GM12878 (cell line): ENCODE measurements around the gene AFAP1. TPM values are rescaled to one million over a fixed set of nuclear protein-coding genes. Genes with fewer than 3 reads are reported as not detected.

ENCODE experiments used
- ATAC-seq: fragments of 200-7000 bp; cut with Tn5 transposase; 3 replicates; pipeline ENCODE4 v1.9.1; 2020; ENCODE audit warnings: mild to moderate bottlenecking, moderate library complexity
- BruUV-seq: library from RNA; stranded (reverse); fragments of 400-500 nt; replicated peaks from 2 replicates; lab custom pipeline; 2021; lab: Mats Ljungman, UMichigan
- CTCF ChIA-PET: fragments of 300-600 bp; sonication (Branson Sonifier 250); formaldehyde crosslinking; extraction: SDS; loops from one replicate; lab custom pipeline; 2021; ENCODE audit warnings: inconsistent platforms; lab: Yijun Ruan, JAX
- POLR2A ChIA-PET: fragments of 350-600 bp; formaldehyde crosslinking; extraction: SDS; loops from one replicate; lab custom pipeline; 2021; ENCODE audit warnings: inconsistent platforms; lab: Charles Lee
- RAD21 ChIA-PET: fragments of 300-600 bp; sonication (Branson Sonifier 250); formaldehyde crosslinking; loops from one replicate; lab custom pipeline; 2023; ENCODE audit warnings: antibody characterized with exemption; ENCODE audit not compliant: unreplicated experiment; lab: Charles Lee
- SMC1A ChIA-PET: fragments of 300-600 bp; sonication (Branson Sonifier 250); formaldehyde crosslinking; loops from one replicate; lab custom pipeline; 2023; ENCODE audit not compliant: unreplicated experiment, uncharacterized antibody; lab: Charles Lee
- DNase-seq: peaks from one replicate; pipeline ENCODE4 v3.0.0-alpha.2; 2011; ENCODE audit warnings: low read depth, low spot score
- FAIRE-seq: peaks from 3 replicates; lab custom pipeline; 2011; peaks lifted over from hg19 to GRCh38; lab: Jason Lieb, UNC
- H2AFZ ChIP-seq: 2 replicates; pipeline ENCODE4 v1.6.0; 2011; ENCODE audit warnings: low read depth, low read length, control low read depth; ENCODE audit not compliant: control insufficient read depth
- H3K27ac ChIP-seq: 2 replicates; pipeline ENCODE4 v1.5.1; 2011; ENCODE audit warnings: control low read depth; ENCODE audit not compliant: control insufficient read depth, insufficient read depth
- H3K27me3 ChIP-seq, 2 experiments: replicated peaks in 1 of 2; 2 replicates each; pipeline versions ENCODE4 v1.6.0 to v1.6.1; 2011; ENCODE audit warnings: low read length in 1 of 2; ENCODE audit not compliant: control insufficient read depth in 2 of 2, insufficient read depth in 2 of 2
- H3K36me3 ChIP-seq, 2 experiments: 2 replicates each; pipeline ENCODE4 v1.5.1; 2011; ENCODE audit warnings: low read length in 1 of 2; ENCODE audit not compliant: control insufficient read depth in 2 of 2, insufficient read depth in 2 of 2
- H3K4me1 ChIP-seq: 2 replicates; pipeline ENCODE4 v1.6.1; 2011; ENCODE audit warnings: mild to moderate bottlenecking, low read length, moderate library complexity, mixed read lengths; ENCODE audit not compliant: control insufficient read depth, insufficient read depth
- H3K4me2 ChIP-seq: 2 replicates; pipeline ENCODE4 v1.6.0; 2011; ENCODE audit warnings: control low read depth; ENCODE audit not compliant: control insufficient read depth, insufficient read depth
- H3K4me3 ChIP-seq: fragments of 200-600 bp; sonication (generic); 2 replicates; pipeline ENCODE4 v1.5.1; 2016
- H3K79me2 ChIP-seq: 2 replicates; pipeline ENCODE4 v1.6.0; 2011; ENCODE audit warnings: low read length; ENCODE audit not compliant: control insufficient read depth, insufficient read depth
- H3K9ac ChIP-seq: 2 replicates; pipeline ENCODE4 v1.8.0; 2011; ENCODE audit warnings: low read length, control low read depth, mixed read lengths; ENCODE audit not compliant: control insufficient read depth, insufficient read depth
- H3K9me3 ChIP-seq: replicated peaks from 3 replicates; pipeline ENCODE4 v1.5.1; 2011; ENCODE audit warnings: mild to moderate bottlenecking, low read length; ENCODE audit not compliant: control insufficient read depth, insufficient read depth
- H4K20me1 ChIP-seq: 2 replicates; pipeline ENCODE4 v1.6.0; 2011; ENCODE audit not compliant: control insufficient read depth, insufficient read depth
- ATF7 ChIP-seq: fragments of 450-650 bp; IDR thresholded peaks from 2 replicates; pipeline ENCODE4 v1.6.1; 2016; ENCODE audit warnings: low read depth, mild to moderate bottlenecking
- GABPA ChIP-seq: IDR thresholded peaks from 2 replicates; pipeline ENCODE4 v1.6.1; 2014; ENCODE audit warnings: antibody characterized with exemption, low read depth, mild to moderate bottlenecking, inconsistent platforms
- IRF3 ChIP-seq: fragments of 450-650 bp; IDR thresholded peaks from 2 replicates; pipeline ENCODE4 v1.6.1; 2014; ENCODE audit warnings: mild to moderate bottlenecking
- NBN ChIP-seq: fragments of 450-650 bp; IDR thresholded peaks from 2 replicates; pipeline ENCODE4 v1.6.1; 2016
- NFYB ChIP-seq: IDR thresholded peaks from 2 replicates; pipeline ENCODE4 v1.6.1; 2011; ENCODE audit warnings: low read depth, mild to moderate bottlenecking, low read length, improper control_type of control experiment, moderate library complexity; ENCODE audit not compliant: insufficient read depth
- PBX3 ChIP-seq: IDR thresholded peaks from 2 replicates; pipeline ENCODE4 v1.6.1; 2011; ENCODE audit warnings: mild to moderate bottlenecking, low read depth, low read length, moderate library complexity; ENCODE audit not compliant: insufficient replicate concordance
- PML ChIP-seq: IDR thresholded peaks from 2 replicates; pipeline ENCODE4 v1.6.1; 2012; ENCODE audit warnings: low read length, inconsistent platforms
- RAD51 ChIP-seq: fragments of 450-650 bp; IDR thresholded peaks from 2 replicates; pipeline ENCODE4 v1.6.1; 2016; ENCODE audit warnings: moderate library complexity, mild to moderate bottlenecking, inconsistent platforms
- RELA ChIP-seq: fragments of 450-650 bp; IDR thresholded peaks from 2 replicates; pipeline ENCODE4 v1.8.0; 2014; ENCODE audit warnings: borderline replicate concordance; ENCODE audit not compliant: partially characterized antibody
- SMARCA5 ChIP-seq: fragments of 450-650 bp; IDR thresholded peaks from 2 replicates; pipeline ENCODE4 v1.6.1; 2017; ENCODE audit warnings: mild to moderate bottlenecking
- SUPT20H ChIP-seq: IDR thresholded peaks from 2 replicates; pipeline ENCODE4 v1.6.1; 2011; ENCODE audit warnings: low read depth, mild to moderate bottlenecking, low read length, moderate library complexity, borderline replicate concordance; ENCODE audit not compliant: control insufficient read depth
- TCF3 ChIP-seq: IDR thresholded peaks from 2 replicates; pipeline ENCODE4 v1.6.1; 2012; ENCODE audit warnings: low read depth, mild to moderate bottlenecking, low read length, borderline replicate concordance; ENCODE audit not compliant: insufficient read depth
- ZNF384 ChIP-seq: IDR thresholded peaks from 2 replicates; pipeline ENCODE4 v1.6.1; 2012; ENCODE audit warnings: low read depth, mild to moderate bottlenecking, low read length, improper control_type of control experiment, borderline replicate concordance
- WGBS: methylation state at CpG from one replicate; pipeline ENCODE4 v1.1.6; 2016; ENCODE audit warnings: low lambda C conversion rate; ENCODE audit not compliant: insufficient replicate concordance, insufficient coverage; ENCODE audit errors: missing lambda C conversion rate; 5-methylcytosine and 5-hydroxymethylcytosine counted together
- in situ Hi-C: fragments of 300-500 bp; cut with MboI; formaldehyde crosslinking; loops from 9 replicates; pipeline ENCODE4 v1.14.3; 2018; ENCODE audit warnings: mixed read lengths
- intact Hi-C: fragments of 100-400 bp; cut with micrococcal nuclease; formaldehyde crosslinking; loops from one replicate; pipeline ENCODE4 v1.14.2; 2022; ENCODE audit not compliant: unreplicated experiment
- polyA plus RNA-seq, 11 experiments: library from polyadenylated mRNA; depleted of rRNA in 4 of 11; unstranded in 6 of 11; stranded (reverse) in 5 of 11; fragments of >200 nt; fragmentation: Nextera tagmentation in 4 of 11; fragmentation: Illumina TruSeq in 1 of 11; extraction: Ambion mirVana in 4 of 11; extraction: Trizol in 1 of 11; gene quantifications; 1 replicate in 1 of 11; 2 replicates in 10 of 11; pipeline versions ENCODE4 v1.2.1 to v1.2.3, GENCODE V29; 2011 to 2016; ENCODE audit warnings: inconsistent platforms in 2 of 11, missing spikeins in 2 of 11, low read depth in 1 of 11
- total RNA-seq, 4 experiments: library from RNA; depleted of rRNA in 3 of 4; stranded (reverse); fragments of >200 nt in 3 of 4; fragmentation: Illumina TruSeq in 1 of 4; extraction: Trizol in 1 of 4; gene quantifications; 2 replicates each; pipeline versions ENCODE4 v1.2.1 to v1.2.3, GENCODE V29; 2013 to 2021
- TF ChIP-seq, protein P1 (sequence below): fragments of 450-650 bp; IDR thresholded peaks from 2 replicates; pipeline ENCODE4 v1.6.1; 2017; ENCODE audit warnings: antibody characterized with exemption, mild to moderate bottlenecking, moderate library complexity
- TF ChIP-seq, protein P2 (sequence below): fragments of 450-650 bp; IDR thresholded peaks from 2 replicates; pipeline ENCODE4 v1.6.1; 2017; ENCODE audit warnings: mild to moderate bottlenecking, moderate library complexity

The AFAP1 gene
- total and polyA plus RNA-seq, 10 of the 15 experiments (the other 5 are each of a cell fraction or from before 2014, with no cell fraction given): 0.02 to 0.23 (median 0.09) TPM; not detected in 1

DNA sequence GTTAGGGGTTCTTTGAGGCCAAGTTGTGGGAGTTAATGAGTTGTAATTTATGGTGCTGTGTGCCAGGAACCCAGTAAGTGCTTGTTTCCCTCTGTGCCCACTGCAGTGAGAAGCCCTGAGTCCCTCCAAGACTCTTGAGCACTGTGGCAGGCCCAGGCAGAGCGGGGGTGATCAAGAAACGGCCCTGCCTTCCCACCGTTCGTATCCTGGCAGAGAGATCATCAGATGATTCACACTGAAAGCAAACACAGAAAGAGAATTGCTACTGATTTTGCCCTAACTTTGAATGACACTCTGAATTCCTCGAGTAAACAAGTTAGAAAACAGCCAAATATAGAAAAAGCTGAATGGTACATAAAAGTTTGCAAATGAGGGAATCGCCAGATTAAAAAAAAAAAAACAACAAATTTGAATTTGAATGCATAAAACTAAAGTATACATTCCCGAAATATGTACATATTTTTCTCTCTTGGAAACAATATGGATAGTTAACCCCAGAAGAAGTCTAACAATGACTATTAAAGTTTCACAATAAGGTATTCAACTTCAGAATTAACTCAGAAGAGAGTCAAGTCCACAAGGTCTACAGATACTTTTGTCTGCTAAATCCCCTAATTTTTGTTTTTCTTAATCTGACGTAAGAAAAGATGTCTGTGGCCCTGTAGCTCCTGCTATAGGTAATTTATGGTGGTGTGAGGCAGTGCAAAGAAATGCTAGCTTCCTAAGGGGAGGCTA lies 71.8 kb downstream of the AFAP1 start:
- FAIRE-seq (no peak), ATAC-seq (no peak), DNase-seq (no peak)
- intact Hi-C loops (no loop called here), in situ Hi-C loops (no loop called here)
- no peak overlapping the region for H2AFZ ChIP-seq
- no peaks in the 10 kb centered on the region for H3K9me3 ChIP-seq
- no peak overlapping the region for H3K4me3 ChIP-seq
- WGBS: 5% methylated on average over 8 of the region's 8 CpGs
- ChIA-PET SMC1A (no interaction called here), POLR2A (no interaction called here), CTCF (no interaction called here), RAD21 (no interaction called here)
- H3K4me1 ChIP-seq: no peaks in the 10 kb centered on the region
- H3K27me3 ChIP-seq: no peaks in the 10 kb centered on the region; a peak in 1 of 4 replicates
- no peaks in the 10 kb centered on the region for H3K79me2 ChIP-seq
- BruUV-seq: no TSS peak
- H3K9ac ChIP-seq: no peak overlapping the region
- H3K36me3 ChIP-seq: no peaks in the 10 kb centered on the region
- no peak overlapping the region for H3K4me2 ChIP-seq
- no peak overlapping the region for H3K27ac ChIP-seq
- H4K20me1 ChIP-seq: no peaks in the 10 kb centered on the region
- TF ChIP-seq NBN (no peak), SMARCA5 (no peak), SUPT20H (no peak), ATF7 (no peak), TCF3 (no peak), PML (no peak), IRF3 (no peak), GABPA (no peak), RAD51 (no peak), ZNF384 (no peak), NFYB (no peak), PBX3 (no peak), RELA (no peak)
- TF ChIP-seq, protein P1, sequence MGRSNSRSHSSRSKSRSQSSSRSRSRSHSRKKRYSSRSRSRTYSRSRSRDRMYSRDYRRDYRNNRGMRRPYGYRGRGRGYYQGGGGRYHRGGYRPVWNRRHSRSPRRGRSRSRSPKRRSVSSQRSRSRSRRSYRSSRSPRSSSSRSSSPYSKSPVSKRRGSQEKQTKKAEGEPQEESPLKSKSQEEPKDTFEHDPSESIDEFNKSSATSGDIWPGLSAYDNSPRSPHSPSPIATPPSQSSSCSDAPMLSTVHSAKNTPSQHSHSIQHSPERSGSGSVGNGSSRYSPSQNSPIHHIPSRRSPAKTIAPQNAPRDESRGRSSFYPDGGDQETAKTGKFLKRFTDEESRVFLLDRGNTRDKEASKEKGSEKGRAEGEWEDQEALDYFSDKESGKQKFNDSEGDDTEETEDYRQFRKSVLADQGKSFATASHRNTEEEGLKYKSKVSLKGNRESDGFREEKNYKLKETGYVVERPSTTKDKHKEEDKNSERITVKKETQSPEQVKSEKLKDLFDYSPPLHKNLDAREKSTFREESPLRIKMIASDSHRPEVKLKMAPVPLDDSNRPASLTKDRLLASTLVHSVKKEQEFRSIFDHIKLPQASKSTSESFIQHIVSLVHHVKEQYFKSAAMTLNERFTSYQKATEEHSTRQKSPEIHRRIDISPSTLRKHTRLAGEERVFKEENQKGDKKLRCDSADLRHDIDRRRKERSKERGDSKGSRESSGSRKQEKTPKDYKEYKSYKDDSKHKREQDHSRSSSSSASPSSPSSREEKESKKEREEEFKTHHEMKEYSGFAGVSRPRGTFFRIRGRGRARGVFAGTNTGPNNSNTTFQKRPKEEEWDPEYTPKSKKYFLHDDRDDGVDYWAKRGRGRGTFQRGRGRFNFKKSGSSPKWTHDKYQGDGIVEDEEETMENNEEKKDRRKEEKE: no peak
- TF ChIP-seq, protein P2, sequence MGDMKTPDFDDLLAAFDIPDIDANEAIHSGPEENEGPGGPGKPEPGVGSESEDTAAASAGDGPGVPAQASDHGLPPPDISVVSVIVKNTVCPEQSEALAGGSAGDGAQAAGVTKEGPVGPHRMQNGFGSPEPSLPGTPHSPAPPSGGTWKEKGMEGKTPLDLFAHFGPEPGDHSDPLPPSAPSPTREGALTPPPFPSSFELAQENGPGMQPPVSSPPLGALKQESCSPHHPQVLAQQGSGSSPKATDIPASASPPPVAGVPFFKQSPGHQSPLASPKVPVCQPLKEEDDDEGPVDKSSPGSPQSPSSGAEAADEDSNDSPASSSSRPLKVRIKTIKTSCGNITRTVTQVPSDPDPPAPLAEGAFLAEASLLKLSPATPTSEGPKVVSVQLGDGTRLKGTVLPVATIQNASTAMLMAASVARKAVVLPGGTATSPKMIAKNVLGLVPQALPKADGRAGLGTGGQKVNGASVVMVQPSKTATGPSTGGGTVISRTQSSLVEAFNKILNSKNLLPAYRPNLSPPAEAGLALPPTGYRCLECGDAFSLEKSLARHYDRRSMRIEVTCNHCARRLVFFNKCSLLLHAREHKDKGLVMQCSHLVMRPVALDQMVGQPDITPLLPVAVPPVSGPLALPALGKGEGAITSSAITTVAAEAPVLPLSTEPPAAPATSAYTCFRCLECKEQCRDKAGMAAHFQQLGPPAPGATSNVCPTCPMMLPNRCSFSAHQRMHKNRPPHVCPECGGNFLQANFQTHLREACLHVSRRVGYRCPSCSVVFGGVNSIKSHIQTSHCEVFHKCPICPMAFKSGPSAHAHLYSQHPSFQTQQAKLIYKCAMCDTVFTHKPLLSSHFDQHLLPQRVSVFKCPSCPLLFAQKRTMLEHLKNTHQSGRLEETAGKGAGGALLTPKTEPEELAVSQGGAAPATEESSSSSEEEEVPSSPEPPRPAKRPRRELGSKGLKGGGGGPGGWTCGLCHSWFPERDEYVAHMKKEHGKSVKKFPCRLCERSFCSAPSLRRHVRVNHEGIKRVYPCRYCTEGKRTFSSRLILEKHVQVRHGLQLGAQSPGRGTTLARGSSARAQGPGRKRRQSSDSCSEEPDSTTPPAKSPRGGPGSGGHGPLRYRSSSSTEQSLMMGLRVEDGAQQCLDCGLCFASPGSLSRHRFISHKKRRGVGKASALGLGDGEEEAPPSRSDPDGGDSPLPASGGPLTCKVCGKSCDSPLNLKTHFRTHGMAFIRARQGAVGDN: no peak
